Testis (tissue), 2 donors: ENCODE measurements around the gene DENND2A.

Experiments used
- POLR2A ChIP-seq: fragments of 450-650 bp; IDR thresholded peaks from one replicate; pipeline ENCODE4 v1.6.1; 2017; ENCODE audit warnings: antibody characterized with exemption, mild to moderate bottlenecking, moderate library complexity
- TF ChIP-seq, protein P1 (sequence below), 3 experiments: fragments of 450-650 bp in 2 of 3; fragments of 200-600 bp in 1 of 3; sonication (generic) in 1 of 3; IDR thresholded peaks; one replicate each; pipeline ENCODE4 v1.5.1; 2016 to 2019; ENCODE audit warnings: antibody characterized with exemption in 3 of 3, mild to moderate bottlenecking in 2 of 3, moderate library complexity in 1 of 3

DNA sequence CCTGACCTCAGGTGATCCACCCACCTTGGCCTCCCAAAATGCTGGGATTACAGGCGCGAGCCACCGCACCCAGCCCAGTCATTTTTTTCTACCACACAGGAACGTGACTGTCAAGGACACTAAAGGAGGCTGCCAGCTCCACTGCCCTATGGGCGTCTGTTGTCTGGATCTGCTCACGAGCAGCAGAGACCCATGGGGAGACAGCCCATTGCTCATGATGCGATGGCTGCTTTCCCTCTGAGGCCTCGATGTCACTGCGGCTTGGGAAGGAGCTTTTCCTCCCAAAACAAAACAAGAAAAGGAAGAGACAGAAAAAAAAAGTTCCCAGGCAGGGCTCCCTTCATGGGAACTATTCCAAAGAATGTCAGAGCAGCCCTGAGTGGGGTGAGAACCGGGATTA lies 70.5 kb downstream of the DENND2A start:
- TF ChIP-seq, protein P1, sequence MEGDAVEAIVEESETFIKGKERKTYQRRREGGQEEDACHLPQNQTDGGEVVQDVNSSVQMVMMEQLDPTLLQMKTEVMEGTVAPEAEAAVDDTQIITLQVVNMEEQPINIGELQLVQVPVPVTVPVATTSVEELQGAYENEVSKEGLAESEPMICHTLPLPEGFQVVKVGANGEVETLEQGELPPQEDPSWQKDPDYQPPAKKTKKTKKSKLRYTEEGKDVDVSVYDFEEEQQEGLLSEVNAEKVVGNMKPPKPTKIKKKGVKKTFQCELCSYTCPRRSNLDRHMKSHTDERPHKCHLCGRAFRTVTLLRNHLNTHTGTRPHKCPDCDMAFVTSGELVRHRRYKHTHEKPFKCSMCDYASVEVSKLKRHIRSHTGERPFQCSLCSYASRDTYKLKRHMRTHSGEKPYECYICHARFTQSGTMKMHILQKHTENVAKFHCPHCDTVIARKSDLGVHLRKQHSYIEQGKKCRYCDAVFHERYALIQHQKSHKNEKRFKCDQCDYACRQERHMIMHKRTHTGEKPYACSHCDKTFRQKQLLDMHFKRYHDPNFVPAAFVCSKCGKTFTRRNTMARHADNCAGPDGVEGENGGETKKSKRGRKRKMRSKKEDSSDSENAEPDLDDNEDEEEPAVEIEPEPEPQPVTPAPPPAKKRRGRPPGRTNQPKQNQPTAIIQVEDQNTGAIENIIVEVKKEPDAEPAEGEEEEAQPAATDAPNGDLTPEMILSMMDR (IDR thresholded peaks at IDR 0.05) = no peak
- no peak for TF ChIP-seq POLR2A
